Stimulated activated naive CD8-positive, alpha-beta T cell treated with anti-CD3 and anti-CD28 coated beads, Interleukin-15, amount 100 ng/mL, for 72 hours (primary cell): ENCODE results near the gene KCNQ1.

ENCODE experiments used
- ATAC-seq: fragments of 150-1000 bp; cut with Tn5 transposase; 2 replicates; pipeline ENCODE4 v1.10.0; 2021; ENCODE audit warnings: mild to moderate bottlenecking, moderate library complexity
- DNase-seq, 2 donors: peaks; one replicate each; pipeline ENCODE4 v3.0.0; 2021 to 2022
- H3K27ac Mint-ChIP-seq, 2 donors: one replicate each; pipeline ENCODE4 v1.8.0; 2022; ENCODE audit warnings: mild to moderate bottlenecking in 2 of 2, mixed read lengths in 2 of 2, moderate library complexity in 2 of 2
- H3K27me3 Mint-ChIP-seq: one replicate; pipeline ENCODE4 v1.8.0; 2022; ENCODE audit warnings: mixed read lengths
- H3K4me1 Mint-ChIP-seq: one replicate; pipeline ENCODE4 v1.8.0; 2022; ENCODE audit warnings: mild to moderate bottlenecking, mixed read lengths
- H3K4me3 Mint-ChIP-seq, 2 donors: one replicate each; pipeline ENCODE4 v1.8.0; 2022; ENCODE audit warnings: mild to moderate bottlenecking in 2 of 2, mixed read lengths in 2 of 2, moderate library complexity in 1 of 2
- H3K9me3 Mint-ChIP-seq, 2 donors: one replicate each; pipeline ENCODE4 v1.8.0; 2022; ENCODE audit warnings: mixed read lengths in 2 of 2

The KCNQ1 gene

GRCh38 chr11:2719831-2720590 is 275.2 kb downstream of the KCNQ1 start:
- no peak overlapping the region for H3K4me3 Mint-ChIP-seq
- ATAC-seq, result no peak

GRCh38 chr11:2721210-2721916 is 276.6 kb downstream of the KCNQ1 start:
- no peak for DNase-seq
- Mint-ChIP-seq H3K27ac (peak overlapping the region in 1 of 2 donors; percentile 10), H3K9me3 (no peaks in the 10 kb centered on the region), H3K4me3 (no peak overlapping the region), H3K27me3 (no peaks in the 10 kb centered on the region), H3K4me1 (no peaks in the 10 kb centered on the region)
- no peak for ATAC-seq

More at GRCh38 chr11:2719831-2720590, 275.2 kb downstream of the KCNQ1 start:
- no peaks in the 10 kb centered on the region for H3K4me1 Mint-ChIP-seq
- peak overlapping the region in 1 of 2 donors; percentile 27 for H3K27ac Mint-ChIP-seq
- no peaks in the 10 kb centered on the region for H3K9me3 Mint-ChIP-seq
- no peak for DNase-seq
- no peaks in the 10 kb centered on the region for H3K27me3 Mint-ChIP-seq

- H3K4me3 Mint-ChIP-seq, result no peak overlapping the region
- ATAC-seq, result no peak
Measured at GRCh38 chr11:2722955-2723354, 278.1 kb downstream of the KCNQ1 start.

GRCh38 chr11:2724104-2724503 is 279.3 kb downstream of the KCNQ1 start:
- H3K27me3 Mint-ChIP-seq, result no peaks in the 10 kb centered on the region
- H3K27ac Mint-ChIP-seq, result no peak overlapping the region
- H3K9me3 Mint-ChIP-seq, result no peaks in the 10 kb centered on the region
- no peak for DNase-seq
- no peak overlapping the region for H3K4me3 Mint-ChIP-seq
- no peak for ATAC-seq
- H3K4me1 Mint-ChIP-seq, result no peaks in the 10 kb centered on the region

More at GRCh38 chr11:2722955-2723354, 278.1 kb downstream of the KCNQ1 start:
- Mint-ChIP-seq H3K9me3 (no peaks in the 10 kb centered on the region), H3K27me3 (no peaks in the 10 kb centered on the region), H3K27ac (no peak overlapping the region), H3K4me1 (no peaks in the 10 kb centered on the region)
- DNase-seq, result no peak

DNA sequence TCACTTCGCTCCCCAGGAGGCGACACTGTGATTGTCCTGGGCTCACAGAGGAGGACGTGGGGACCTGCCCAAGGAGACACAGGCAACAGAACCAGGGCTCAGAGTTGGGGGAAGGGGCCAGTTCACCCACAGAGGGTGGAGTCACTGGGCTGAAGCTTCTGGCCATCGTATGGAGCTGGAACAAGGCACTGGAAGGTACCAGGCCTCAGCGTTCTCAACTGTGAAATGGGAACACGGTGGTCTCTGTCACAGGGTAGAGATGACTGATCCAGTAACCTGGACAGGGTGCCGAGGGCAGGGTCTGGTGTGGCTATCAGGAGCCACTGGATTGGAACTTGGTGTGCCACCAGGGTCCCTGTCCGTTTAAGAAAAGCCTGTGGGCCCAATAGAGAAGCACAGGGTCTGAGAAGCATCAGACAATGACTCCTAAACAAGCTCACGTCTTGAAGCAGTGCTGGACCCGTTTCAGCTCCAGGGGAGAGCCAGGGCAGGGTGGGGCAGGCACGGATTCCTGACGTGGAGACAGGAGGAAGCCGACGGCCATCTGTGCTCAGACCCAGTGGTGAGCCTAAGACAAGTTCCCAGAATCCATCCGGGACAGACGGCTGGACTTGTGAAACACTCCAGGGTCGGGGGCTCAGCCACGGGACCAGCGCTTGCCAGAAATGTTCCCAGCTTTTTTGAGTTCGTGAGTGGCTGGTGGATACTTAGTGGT is 280.0 kb downstream of the KCNQ1 start:
- no peak overlapping the region for H3K4me3 Mint-ChIP-seq
- H3K27me3 Mint-ChIP-seq, result no peaks in the 10 kb centered on the region
- H3K27ac Mint-ChIP-seq, result no peak overlapping the region
- ATAC-seq, result no peak
- DNase-seq, result no peak
- no peaks in the 10 kb centered on the region for H3K9me3 Mint-ChIP-seq
- H3K4me1 Mint-ChIP-seq, result no peaks in the 10 kb centered on the region

- no peak for DNase-seq
- H3K27ac Mint-ChIP-seq, result peak overlapping the region in 1 of 2 donors; percentile 92
- H3K27me3 Mint-ChIP-seq, result no peaks in the 10 kb centered on the region
- no peaks in the 10 kb centered on the region for H3K9me3 Mint-ChIP-seq
- H3K4me1 Mint-ChIP-seq, result no peaks in the 10 kb centered on the region
- no peak overlapping the region for H3K4me3 Mint-ChIP-seq
- no peak for ATAC-seq
Measured at GRCh38 chr11:2725368-2726300, 280.8 kb downstream of the KCNQ1 start.

DNA sequence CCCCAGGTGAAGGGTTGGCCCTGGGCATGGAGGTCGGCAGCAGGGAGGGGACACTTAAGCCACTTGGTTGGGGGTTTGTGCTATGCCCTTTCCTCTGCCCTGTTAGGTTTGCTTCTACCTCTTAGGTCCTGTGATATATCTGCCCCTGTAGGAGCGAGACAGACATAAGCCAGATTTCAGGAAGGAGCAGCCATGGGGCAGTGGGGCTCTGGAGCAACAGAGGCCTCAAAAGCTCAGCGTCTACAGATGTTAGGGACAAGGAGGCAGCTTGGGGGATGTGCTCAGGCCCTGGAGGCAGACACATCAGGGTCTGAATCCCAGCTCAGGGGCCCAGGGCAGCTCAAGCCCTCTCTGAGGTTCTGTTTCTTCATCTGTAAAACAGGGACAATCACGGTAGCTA is 282.2 kb downstream of the KCNQ1 start:
- ATAC-seq (no peak), DNase-seq (no peak)
- no peak overlapping the region for H3K4me3 Mint-ChIP-seq
- H3K27me3 Mint-ChIP-seq, result no peaks in the 10 kb centered on the region
- no peaks in the 10 kb centered on the region for H3K9me3 Mint-ChIP-seq
- H3K27ac Mint-ChIP-seq, result peak overlapping the region; percentile 14 to 40
- no peaks in the 10 kb centered on the region for H3K4me1 Mint-ChIP-seq

- H3K4me1 Mint-ChIP-seq, result no peaks in the 10 kb centered on the region
- no peak for DNase-seq
- no peaks in the 10 kb centered on the region for H3K27me3 Mint-ChIP-seq
- peak overlapping the region in 1 of 2 donors; percentile 86 for H3K27ac Mint-ChIP-seq
- no peak for ATAC-seq
- no peaks in the 10 kb centered on the region for H3K9me3 Mint-ChIP-seq
- no peak overlapping the region for H3K4me3 Mint-ChIP-seq
Measured at GRCh38 chr11:2728128-2728662, 283.4 kb downstream of the KCNQ1 start.

GRCh38 chr11:2728663-2729332 is 284.0 kb downstream of the KCNQ1 start:
- no peaks in the 10 kb centered on the region for H3K4me1 Mint-ChIP-seq
- DNase-seq (no peak), ATAC-seq (no peak)
- no peaks in the 10 kb centered on the region for H3K9me3 Mint-ChIP-seq
- no peaks in the 10 kb centered on the region for H3K27me3 Mint-ChIP-seq
- H3K4me3 Mint-ChIP-seq, result no peak overlapping the region
- H3K27ac Mint-ChIP-seq, result no peak overlapping the region

- no peak overlapping the region for H3K4me3 Mint-ChIP-seq
- no peak for DNase-seq
- no peaks in the 10 kb centered on the region for H3K9me3 Mint-ChIP-seq
- ATAC-seq, result no peak
- no peaks in the 10 kb centered on the region for H3K27me3 Mint-ChIP-seq
- H3K27ac Mint-ChIP-seq, result peak overlapping the region in 1 of 2 donors; percentile 48
- H3K4me1 Mint-ChIP-seq, result no peaks in the 10 kb centered on the region
Measured at GRCh38 chr11:2729841-2730240, 285.0 kb downstream of the KCNQ1 start.

DNA sequence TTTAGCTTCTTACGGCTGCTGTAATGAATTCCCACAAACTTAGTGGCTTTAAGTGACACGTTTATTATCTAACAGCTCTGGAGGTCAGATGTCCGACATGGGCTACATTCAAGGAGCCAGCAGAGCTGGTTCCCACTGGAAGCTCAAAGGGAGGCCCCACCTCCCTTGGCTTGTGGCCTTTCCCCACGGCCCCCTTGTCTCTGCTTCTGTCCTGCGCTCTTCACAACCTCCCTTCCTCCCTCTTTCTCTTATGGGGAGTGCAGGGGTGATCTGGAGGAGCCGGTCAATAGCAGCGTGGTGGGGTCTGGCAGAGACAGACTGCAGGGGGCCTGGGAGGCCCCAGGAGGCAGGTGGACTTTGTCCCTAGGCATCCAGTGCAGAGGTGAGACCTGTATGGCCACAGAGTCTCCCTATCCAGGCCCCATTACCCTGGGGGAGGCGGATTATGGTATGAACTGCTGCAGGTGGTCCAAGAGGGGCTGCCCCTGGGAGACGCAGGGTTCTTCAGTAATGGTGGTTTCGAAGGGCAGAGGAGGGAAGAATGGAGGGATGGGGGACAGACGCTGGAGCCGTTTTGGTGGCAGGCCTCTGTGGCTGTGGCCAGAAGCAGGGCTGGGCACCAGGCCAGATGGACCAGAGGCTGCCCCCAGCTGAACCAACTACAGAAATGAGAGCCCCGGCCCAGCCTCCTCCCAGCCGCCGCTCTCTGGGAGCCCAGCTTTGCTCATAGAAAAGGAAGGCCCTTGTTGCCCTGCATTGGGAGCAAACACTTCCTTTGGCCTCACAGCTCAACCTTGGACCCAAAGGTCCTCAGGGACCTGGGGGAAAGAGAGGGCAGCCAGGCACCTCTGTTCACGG is 285.7 kb downstream of the KCNQ1 start:
- Mint-ChIP-seq H3K9me3 (no peaks in the 10 kb centered on the region), H3K4me1 (no peaks in the 10 kb centered on the region), H3K27ac (no peak overlapping the region), H3K27me3 (no peaks in the 10 kb centered on the region), H3K4me3 (no peak overlapping the region)
- ATAC-seq, result no peak
- DNase-seq, result no peak

DNA sequence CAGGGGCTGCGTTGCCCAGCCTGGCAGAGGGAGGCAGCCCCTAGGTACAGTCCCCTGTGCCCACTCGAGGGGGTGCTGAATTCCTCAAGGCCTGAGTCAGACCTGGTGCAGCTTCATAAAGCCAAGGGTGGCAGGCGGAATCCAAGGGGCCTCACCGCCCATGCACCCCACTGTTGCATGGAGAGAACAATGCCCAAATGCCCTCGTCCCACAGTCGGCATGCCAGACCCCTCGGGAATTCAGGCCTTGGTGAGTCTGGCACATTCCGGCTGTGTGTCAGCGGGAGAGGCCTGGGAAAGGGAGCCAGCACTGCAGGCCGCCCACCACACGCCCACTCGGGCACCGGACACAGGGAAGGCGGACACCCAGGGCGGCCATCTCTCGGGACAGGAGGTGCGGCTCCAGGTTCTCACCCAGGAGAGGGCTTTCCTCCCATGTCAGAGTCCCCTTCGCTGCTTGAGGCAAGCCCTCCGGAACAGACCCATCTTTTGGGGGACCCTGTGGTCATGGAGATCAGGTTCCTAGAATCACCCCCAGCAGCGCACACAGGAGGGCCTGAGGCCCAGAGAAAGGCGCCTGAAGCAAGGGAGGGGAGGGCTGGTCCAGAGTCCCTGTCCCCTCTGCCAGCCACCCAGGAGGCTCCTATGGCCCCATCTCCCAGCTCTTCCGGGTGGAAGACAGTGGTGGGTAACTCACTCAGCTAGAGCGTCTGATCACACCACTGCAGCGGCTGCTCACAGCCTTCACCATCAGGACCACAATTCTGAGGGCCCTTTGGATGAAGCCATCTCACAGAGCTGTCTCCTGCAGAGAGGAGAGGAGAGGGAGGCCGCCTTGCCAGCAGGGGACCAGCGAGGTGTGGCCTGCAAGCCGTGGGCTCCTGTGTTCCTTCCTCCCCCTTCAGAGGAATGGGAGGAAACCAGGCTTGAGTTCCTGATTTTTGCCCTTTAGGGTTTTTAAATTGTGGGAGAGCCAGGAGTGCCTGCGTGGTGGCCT is 286.6 kb downstream of the KCNQ1 start:
- Mint-ChIP-seq H3K27ac (no peak overlapping the region), H3K4me3 (no peak overlapping the region), H3K9me3 (no peaks in the 10 kb centered on the region), H3K27me3 (no peaks in the 10 kb centered on the region), H3K4me1 (no peaks in the 10 kb centered on the region)
- ATAC-seq (no peak), DNase-seq (no peak)
